WI38 (cell line): ENCODE measurements around the gene RAVER2.

Experiments used
- H3K4me3 ChIP-seq: 2 replicates; pipeline ENCODE4 v1.5.1; 2011; ENCODE audit warnings: low read depth, mild to moderate bottlenecking, control low read depth, low read length
- TF ChIP-seq, protein P1 (sequence below): IDR thresholded peaks from 2 replicates; pipeline ENCODE4 v1.5.1; 2012; ENCODE audit warnings: low read depth, mild to moderate bottlenecking, control low read depth, low read length

Gene RAVER2

GRCh38 chr1:64839732-64840405 lies 95.0 kb downstream of the RAVER2 start:
- H3K4me3 ChIP-seq, result no peak overlapping the region
- TF ChIP-seq, protein P1, sequence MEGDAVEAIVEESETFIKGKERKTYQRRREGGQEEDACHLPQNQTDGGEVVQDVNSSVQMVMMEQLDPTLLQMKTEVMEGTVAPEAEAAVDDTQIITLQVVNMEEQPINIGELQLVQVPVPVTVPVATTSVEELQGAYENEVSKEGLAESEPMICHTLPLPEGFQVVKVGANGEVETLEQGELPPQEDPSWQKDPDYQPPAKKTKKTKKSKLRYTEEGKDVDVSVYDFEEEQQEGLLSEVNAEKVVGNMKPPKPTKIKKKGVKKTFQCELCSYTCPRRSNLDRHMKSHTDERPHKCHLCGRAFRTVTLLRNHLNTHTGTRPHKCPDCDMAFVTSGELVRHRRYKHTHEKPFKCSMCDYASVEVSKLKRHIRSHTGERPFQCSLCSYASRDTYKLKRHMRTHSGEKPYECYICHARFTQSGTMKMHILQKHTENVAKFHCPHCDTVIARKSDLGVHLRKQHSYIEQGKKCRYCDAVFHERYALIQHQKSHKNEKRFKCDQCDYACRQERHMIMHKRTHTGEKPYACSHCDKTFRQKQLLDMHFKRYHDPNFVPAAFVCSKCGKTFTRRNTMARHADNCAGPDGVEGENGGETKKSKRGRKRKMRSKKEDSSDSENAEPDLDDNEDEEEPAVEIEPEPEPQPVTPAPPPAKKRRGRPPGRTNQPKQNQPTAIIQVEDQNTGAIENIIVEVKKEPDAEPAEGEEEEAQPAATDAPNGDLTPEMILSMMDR, result no peak

DNA sequence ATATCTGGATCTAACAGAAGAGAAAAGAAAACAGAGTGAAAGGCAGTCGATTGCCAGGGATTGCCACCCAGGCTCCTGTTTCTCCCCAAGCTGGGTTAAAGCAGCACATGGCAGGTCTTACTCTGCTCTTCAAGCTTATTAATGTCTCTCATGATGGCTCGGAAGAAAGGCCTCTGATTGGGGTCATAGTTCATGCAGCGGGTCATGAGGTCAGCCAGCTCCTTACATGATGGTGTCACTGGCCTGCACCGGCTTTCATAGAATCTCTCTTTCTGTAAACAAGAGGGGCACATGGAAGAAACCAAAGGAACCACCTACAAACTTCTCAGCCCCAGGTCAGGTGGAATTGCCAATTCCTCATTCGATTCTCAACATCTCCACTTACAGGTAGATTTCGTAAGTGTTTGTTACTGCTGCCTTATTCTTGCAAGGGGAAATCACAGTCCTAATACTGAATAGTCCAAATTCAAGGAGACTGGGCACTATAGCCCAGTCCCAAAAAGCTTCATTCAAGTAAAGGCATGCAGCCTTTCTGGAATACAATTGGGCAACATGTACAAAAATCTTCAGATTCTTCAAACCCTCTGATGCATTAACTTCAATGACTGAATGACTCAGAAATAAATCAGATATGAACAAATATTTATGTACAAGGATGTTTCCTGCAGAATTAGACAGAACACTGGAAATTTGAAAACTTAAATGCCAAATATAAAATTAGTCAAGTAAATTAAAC lies 96.6 kb downstream of the RAVER2 start:
- no peak overlapping the region for H3K4me3 ChIP-seq
- TF ChIP-seq, protein P1, result no peak

DNA sequence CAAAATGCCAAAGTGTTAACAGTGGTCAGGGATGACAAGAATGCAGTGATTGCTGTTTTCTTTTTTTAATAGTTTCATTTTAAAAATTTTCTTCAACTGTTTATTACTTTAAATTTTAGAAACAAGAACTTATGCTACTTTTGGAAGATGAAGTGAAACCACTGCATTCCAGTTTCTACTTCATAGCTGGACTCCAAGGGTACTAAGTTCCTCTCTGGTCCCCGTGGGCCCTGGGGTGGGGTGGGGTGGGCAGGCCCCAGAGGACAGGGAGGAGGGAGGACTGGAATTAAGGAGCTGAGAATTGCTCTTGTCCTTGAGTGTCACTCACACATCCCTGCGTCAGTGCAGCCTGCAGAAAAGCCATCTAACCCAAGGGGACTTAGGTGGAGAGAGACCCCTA lies 97.3 kb downstream of the RAVER2 start:
- TF ChIP-seq, protein P1, result no peak
- no peak overlapping the region for H3K4me3 ChIP-seq

- H3K4me3 ChIP-seq, result no peak overlapping the region
- TF ChIP-seq, protein P1, result no peak
Measured at GRCh38 chr1:64843675-64844074, 98.8 kb downstream of the RAVER2 start.

DNA sequence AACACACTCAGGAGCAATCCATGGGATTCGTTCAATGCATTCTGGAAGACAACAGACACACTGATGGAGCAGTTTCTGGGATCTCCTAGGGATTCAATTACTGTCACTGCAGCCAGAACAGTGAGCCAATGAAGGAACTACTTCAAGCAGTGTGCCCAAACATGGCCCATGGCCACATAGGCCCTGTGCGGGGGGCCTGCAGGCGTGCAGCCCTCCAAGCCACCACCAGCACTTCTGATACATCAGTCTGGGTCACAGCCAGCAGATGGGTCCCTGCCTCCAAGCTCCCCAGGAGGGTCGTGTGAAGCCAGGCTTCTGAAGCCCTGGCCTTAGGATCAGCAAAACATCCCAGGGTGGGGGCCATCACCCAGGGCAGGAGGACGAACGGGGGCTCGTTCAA lies 99.3 kb downstream of the RAVER2 start:
- TF ChIP-seq, protein P1, result no peak
- no peak overlapping the region for H3K4me3 ChIP-seq

GRCh38 chr1:64844609-64845008 lies 99.7 kb downstream of the RAVER2 start:
- H3K4me3 ChIP-seq, result no peak overlapping the region

More at GRCh38 chr1:64844609-64845008, 99.7 kb downstream of the RAVER2 start:
- TF ChIP-seq, protein P1, result no peak
